ENCODE results near the gene PGGT1B.

PGGT1B gene

GRCh38 chr5:115298811-115299210, 36.1 kb upstream of the PGGT1B start:
- TF ChIP-seq CTCF (IDR thresholded peaks at IDR 0.05): no peak
- no peak overlapping the region for H3K4me3 Mint-ChIP-seq
- no peak overlapping the region for H3K27ac Mint-ChIP-seq
- peaks cover 15% of the 10 kb centered on the region for H3K36me3 Mint-ChIP-seq (ENCODE audit: low read depth)
- H3K9me3 Mint-ChIP-seq: peaks cover 14% of the 10 kb centered on the region
- DNase-seq: no peak
- peaks cover 18% of the 10 kb centered on the region for H3K4me1 Mint-ChIP-seq
- peaks cover 13% of the 10 kb centered on the region for H3K27me3 Mint-ChIP-seq (ENCODE audit: low read depth, poor library complexity)

GRCh38 chr5:115297031-115297430, 34.4 kb upstream of the PGGT1B start:
- no peak for DNase-seq
- Mint-ChIP-seq H3K4me3 (peak overlapping the region; percentile 67), H3K27me3 (ENCODE audit: low read depth, poor library complexity) (peaks cover 13% of the 10 kb centered on the region), H3K36me3 (ENCODE audit: low read depth) (peaks cover 33% of the 10 kb centered on the region), H3K27ac (no peak overlapping the region), H3K4me1 (peaks cover 18% of the 10 kb centered on the region), H3K9me3 (peaks cover 32% of the 10 kb centered on the region)
- no peak for TF ChIP-seq CTCF (IDR thresholded peaks at IDR 0.05)

GRCh38 chr5:115296124-115297022, 33.7 kb upstream of the PGGT1B start, which contains the start of gene CCDC112:
Gene CCDC112 (minus strand): TSS chr5:115296654. CDS start chr5:115296543, 111 bp downstream.
- DNase-seq: peak; percentile 83
- peak within 1 kb of the TSS; percentile 97 for H3K4me3 Mint-ChIP-seq
- no peak for TF ChIP-seq CTCF (IDR thresholded peaks at IDR 0.05)
- peaks cover 18% of the 10 kb centered on the region for H3K4me1 Mint-ChIP-seq
- peaks cover 13% of the 10 kb centered on the region for H3K27me3 Mint-ChIP-seq (ENCODE audit: low read depth, poor library complexity)
- H3K9me3 Mint-ChIP-seq: peaks cover 39% of the 10 kb centered on the region
- H3K36me3 Mint-ChIP-seq (ENCODE audit: low read depth): peaks cover 39% of the 10 kb centered on the region
- no peak within 1 kb of the TSS for H3K27ac Mint-ChIP-seq

- peaks cover 13% of the 10 kb centered on the region for H3K27me3 Mint-ChIP-seq (ENCODE audit: low read depth, poor library complexity)
- peaks cover 45% of the 10 kb centered on the region for H3K36me3 Mint-ChIP-seq (ENCODE audit: low read depth)
- peak overlapping the region; percentile 97 for H3K4me3 Mint-ChIP-seq
- no peak overlapping the region for H3K27ac Mint-ChIP-seq
- no peak for DNase-seq
- H3K4me1 Mint-ChIP-seq: peaks cover 18% of the 10 kb centered on the region
- TF ChIP-seq CTCF (IDR thresholded peaks at IDR 0.05): no peak
- H3K9me3 Mint-ChIP-seq: peaks cover 44% of the 10 kb centered on the region
Measured at GRCh38 chr5:115295777-115296123, 33.1 kb upstream of the PGGT1B start.

- H3K9me3 Mint-ChIP-seq: peaks cover 56% of the 10 kb centered on the region
- no peaks in the 10 kb centered on the region for H3K27me3 Mint-ChIP-seq (ENCODE audit: low read depth, poor library complexity)
- no peak for DNase-seq
- H3K27ac Mint-ChIP-seq: no peak overlapping the region
- peaks cover 65% of the 10 kb centered on the region for H3K36me3 Mint-ChIP-seq (ENCODE audit: low read depth)
- peaks cover 18% of the 10 kb centered on the region for H3K4me1 Mint-ChIP-seq
- no peak overlapping the region for H3K4me3 Mint-ChIP-seq
- TF ChIP-seq CTCF (IDR thresholded peaks at IDR 0.05): no peak
Measured at GRCh38 chr5:115291397-115291796, 28.7 kb upstream of the PGGT1B start.

GRCh38 chr5:115289104-115289503, 26.4 kb upstream of the PGGT1B start:
- H3K4me3 Mint-ChIP-seq: no peak overlapping the region
- no peak for TF ChIP-seq CTCF (IDR thresholded peaks at IDR 0.05)
- no peak for DNase-seq
- peaks cover 66% of the 10 kb centered on the region for H3K36me3 Mint-ChIP-seq (ENCODE audit: low read depth)
- no peaks in the 10 kb centered on the region for H3K27me3 Mint-ChIP-seq (ENCODE audit: low read depth, poor library complexity)
- H3K9me3 Mint-ChIP-seq: peaks cover 43% of the 10 kb centered on the region
- peaks cover 15% of the 10 kb centered on the region for H3K4me1 Mint-ChIP-seq
- no peak overlapping the region for H3K27ac Mint-ChIP-seq
